Lower leg skin (tissue), 4 donors: Measurements from ENCODE around the gene P2RY11. TPM values are rescaled to one million over a fixed set of nuclear protein-coding genes. Genes with fewer than 3 reads are reported as not detected.

Experiments used
- DNase-seq, 2 donors: peaks; one replicate each; pipeline ENCODE4 v3.0.0-alpha.2; 2019; ENCODE audit warnings: low spot score in 2 of 2
- H3K4me3 ChIP-seq: fragments of 200-600 bp; sonication (generic); 2 replicates; pipeline ENCODE4 v1.5.1; 2017; ENCODE audit warnings: mild to moderate bottlenecking, low read depth; ENCODE audit not compliant: poor library complexity, severe bottlenecking
- POLR2A ChIP-seq, 2 donors: fragments of 450-650 bp; IDR thresholded peaks; one replicate each; pipeline ENCODE4 v1.6.1; 2016 to 2017; ENCODE audit warnings: antibody characterized with exemption in 2 of 2, mild to moderate bottlenecking in 1 of 2, moderate library complexity in 1 of 2
- WGBS, 2 donors: methylation state at CpG; one replicate each; pipeline ENCODE4 v1.1.5; 2018; 5-methylcytosine and 5-hydroxymethylcytosine counted together
- intact Hi-C: fragments of 100-400 bp; cut with DNase I; formaldehyde crosslinking; loops from one replicate; pipeline ENCODE4 v1.15.0; 2023; ENCODE audit warnings: low total_unique reads
- total RNA-seq, 4 donors: library from RNA; depleted of rRNA; stranded (reverse); fragments of >200 nt; gene quantifications; one replicate each; pipeline ENCODE4 v1.1.0, GENCODE V29; 2016
- TF ChIP-seq, protein P1 (sequence below), 3 donors: fragments of 450-650 bp; IDR thresholded peaks; one replicate each; pipeline ENCODE4 v1.5.1; 2016; ENCODE audit warnings: antibody characterized with exemption in 3 of 3, mild to moderate bottlenecking in 3 of 3, moderate library complexity in 2 of 3

P2RY11 gene
- total RNA-seq, 4 donors from 2014 or later = 19.0 to 26.3 (median 22.5) TPM

DNA sequence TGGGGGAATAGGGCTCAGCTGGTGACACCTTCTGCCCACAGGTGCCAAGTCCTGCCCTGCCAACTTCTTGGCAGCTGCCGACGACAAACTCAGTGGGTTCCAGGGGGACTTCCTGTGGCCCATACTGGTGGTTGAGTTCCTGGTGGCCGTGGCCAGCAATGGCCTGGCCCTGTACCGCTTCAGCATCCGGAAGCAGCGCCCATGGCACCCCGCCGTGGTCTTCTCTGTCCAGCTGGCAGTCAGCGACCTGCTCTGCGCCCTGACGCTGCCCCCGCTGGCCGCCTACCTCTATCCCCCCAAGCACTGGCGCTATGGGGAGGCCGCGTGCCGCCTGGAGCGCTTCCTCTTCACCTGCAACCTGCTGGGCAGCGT, 2.1 kb downstream of the P2RY11 start:
- intact Hi-C loops = loop anchor here (10.0 kb wide), 2 partner anchors 131 to 179 kb away; partner anchors contain the start of gene OLFM2
- 63 to 70% methylated on average over 11 to 19 of the region's 19 CpGs for WGBS, 2 donors
- H3K4me3 ChIP-seq = no peak overlapping the region
- TF ChIP-seq POLR2A (IDR thresholded peaks at IDR 0.05) = no peak
- TF ChIP-seq, protein P1, sequence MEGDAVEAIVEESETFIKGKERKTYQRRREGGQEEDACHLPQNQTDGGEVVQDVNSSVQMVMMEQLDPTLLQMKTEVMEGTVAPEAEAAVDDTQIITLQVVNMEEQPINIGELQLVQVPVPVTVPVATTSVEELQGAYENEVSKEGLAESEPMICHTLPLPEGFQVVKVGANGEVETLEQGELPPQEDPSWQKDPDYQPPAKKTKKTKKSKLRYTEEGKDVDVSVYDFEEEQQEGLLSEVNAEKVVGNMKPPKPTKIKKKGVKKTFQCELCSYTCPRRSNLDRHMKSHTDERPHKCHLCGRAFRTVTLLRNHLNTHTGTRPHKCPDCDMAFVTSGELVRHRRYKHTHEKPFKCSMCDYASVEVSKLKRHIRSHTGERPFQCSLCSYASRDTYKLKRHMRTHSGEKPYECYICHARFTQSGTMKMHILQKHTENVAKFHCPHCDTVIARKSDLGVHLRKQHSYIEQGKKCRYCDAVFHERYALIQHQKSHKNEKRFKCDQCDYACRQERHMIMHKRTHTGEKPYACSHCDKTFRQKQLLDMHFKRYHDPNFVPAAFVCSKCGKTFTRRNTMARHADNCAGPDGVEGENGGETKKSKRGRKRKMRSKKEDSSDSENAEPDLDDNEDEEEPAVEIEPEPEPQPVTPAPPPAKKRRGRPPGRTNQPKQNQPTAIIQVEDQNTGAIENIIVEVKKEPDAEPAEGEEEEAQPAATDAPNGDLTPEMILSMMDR (IDR thresholded peaks at IDR 0.05) = no peak
- no peak for DNase-seq

DNA sequence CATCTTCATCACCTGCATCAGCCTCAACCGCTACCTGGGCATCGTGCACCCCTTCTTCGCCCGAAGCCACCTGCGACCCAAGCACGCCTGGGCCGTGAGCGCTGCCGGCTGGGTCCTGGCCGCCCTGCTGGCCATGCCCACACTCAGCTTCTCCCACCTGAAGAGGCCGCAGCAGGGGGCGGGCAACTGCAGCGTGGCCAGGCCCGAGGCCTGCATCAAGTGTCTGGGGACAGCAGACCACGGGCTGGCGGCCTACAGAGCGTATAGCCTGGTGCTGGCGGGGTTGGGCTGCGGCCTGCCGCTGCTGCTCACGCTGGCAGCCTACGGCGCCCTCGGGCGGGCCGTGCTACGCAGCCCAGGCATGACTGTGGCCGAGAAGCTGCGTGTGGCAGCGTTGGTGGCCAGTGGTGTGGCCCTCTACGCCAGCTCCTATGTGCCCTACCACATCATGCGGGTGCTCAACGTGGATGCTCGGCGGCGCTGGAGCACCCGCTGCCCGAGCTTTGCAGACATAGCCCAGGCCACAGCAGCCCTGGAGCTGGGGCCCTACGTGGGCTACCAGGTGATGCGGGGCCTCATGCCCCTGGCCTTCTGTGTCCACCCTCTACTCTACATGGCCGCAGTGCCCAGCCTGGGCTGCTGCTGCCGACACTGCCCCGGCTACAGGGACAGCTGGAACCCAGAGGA, 2.6 kb downstream of the P2RY11 start:
- no peak overlapping the region for H3K4me3 ChIP-seq
- WGBS, 2 donors = 80 to 81% methylated on average over 24 to 34 of the region's 43 CpGs
- DNase-seq = no peak
- intact Hi-C loops = loop anchor here (10.0 kb wide), 2 partner anchors 131 to 179 kb away; partner anchors contain the start of gene OLFM2
- TF ChIP-seq POLR2A (IDR thresholded peaks at IDR 0.05) = no peak
- TF ChIP-seq, protein P1 (IDR thresholded peaks at IDR 0.05) = no peak

DNA sequence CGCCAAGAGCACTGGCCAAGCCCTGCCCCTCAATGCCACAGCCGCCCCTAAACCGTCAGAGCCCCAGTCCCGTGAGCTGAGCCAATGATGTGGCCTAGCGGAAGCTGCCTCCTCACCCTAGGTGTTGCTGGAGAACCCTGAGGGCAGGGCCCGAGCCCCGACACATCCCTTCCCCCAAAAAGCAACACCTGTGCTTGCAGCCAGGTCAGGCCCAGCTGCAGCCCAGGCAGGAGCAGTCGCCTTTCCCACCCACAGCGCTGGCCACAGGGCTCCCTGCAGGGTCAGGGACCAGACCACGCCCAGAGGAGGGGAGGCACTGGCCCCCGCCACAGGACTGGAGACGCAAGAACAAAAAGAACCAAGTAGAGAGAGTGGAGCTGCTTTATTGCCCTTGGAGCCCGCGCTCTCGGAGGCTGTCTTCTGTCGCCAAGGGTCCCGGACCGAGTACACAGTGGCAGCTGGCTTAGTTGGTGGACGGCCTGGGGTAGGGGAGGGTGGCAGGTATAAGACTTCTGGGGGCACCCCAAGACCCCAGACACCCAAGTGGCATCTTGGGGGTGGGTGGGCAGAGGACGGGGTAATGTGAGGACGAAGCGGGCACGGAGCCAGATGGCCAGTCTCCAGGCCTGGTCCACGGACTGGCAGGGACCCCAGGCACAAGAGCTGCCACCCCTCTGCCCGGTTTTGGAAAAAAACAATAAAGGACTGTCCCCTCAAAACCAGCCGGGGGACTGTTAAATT, 3.3 kb downstream of the P2RY11 start:
- H3K4me3 ChIP-seq = no peak overlapping the region
- 70 to 76% methylated on average over 23 to 24 of the region's 26 CpGs for WGBS, 2 donors
- no peak for DNase-seq
- TF ChIP-seq, protein P1 (IDR thresholded peaks at IDR 0.05) = no peak
- no peak for TF ChIP-seq POLR2A (IDR thresholded peaks at IDR 0.05)
- intact Hi-C loops = loop anchor here (10.0 kb wide), 2 partner anchors 130 to 180 kb away; partner anchors contain the start of gene OLFM2

DNA sequence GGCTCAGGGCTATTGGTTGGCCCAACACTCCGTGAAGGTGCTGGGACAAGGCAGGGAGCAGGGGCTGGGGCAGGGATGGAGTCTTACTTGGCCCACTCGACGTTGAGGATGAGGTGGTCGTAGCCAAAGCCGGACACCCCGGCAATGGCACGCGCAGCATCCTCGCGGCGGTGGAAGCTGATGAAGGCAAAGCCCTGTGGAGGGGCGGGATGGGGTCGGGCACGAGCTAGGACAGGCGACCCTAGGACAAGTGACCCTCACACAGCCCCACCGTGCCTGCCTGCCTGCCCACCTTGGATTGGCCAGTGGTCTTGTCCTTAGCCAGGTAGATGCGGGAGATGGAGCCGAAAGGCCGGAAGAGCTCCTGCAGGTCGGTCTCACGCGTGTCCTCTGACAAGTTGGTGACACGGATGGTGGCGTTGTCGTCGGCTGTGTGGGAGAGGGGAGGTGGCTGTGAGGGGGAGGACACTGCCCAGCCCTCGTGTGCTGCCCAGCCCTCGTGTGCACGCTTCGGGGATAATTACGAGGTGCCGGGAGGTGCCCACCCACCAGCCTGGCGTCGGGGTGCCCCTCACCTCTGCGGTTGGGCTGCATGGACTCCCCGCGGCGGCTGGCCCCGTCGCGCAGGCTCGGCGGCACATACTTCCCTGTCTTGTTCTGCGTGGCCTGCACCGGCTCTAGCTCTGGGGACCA, 4.0 kb downstream of the P2RY11 start:
- DNase-seq = no peak
- no peak overlapping the region for H3K4me3 ChIP-seq
- no peak for TF ChIP-seq POLR2A (IDR thresholded peaks at IDR 0.05)
- TF ChIP-seq, protein P1 (IDR thresholded peaks at IDR 0.05) = no peak
- intact Hi-C loops = loop anchor here (10.0 kb wide), 2 partner anchors 129 to 181 kb away; partner anchors contain the start of gene OLFM2
- 82 to 84% methylated on average over 44 to 45 of the region's 45 CpGs for WGBS, 2 donors

DNA sequence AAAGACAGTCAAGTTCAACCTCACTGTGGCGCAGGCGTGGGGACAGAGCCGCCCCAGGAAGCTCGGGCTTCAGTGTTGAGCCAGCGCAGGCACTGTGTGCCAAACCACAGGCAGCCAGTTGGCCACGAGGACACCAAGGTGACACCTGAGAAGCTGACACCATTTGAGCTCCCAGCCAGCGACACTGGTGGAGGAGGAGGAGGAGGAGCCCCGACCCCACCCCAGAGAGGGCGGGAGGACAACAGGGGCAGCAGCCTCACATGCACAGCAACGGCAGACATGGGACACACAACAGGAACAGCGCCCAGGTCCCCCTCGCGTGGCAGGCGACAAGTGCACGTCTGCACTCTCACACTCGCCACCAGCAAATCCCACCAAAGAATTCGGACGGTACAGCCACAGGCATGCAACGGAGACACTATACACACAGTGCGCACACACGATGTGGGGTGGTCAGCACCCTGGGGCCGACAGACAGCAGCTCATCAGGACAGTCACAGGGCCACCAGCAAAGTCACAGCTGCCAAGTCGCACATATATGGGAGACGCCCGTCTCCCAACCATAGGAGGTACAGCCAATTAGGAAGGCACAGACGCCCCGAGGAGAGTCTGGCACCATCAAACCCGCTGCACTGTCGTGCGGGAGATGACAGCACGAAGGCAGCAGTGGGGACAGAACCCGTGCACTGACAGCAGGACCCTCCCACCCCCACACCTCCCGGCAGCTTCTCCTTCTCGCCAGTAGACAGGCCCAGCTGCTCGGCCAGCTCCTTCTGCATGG, 4.8 kb downstream of the P2RY11 start:
- 80 to 86% methylated on average over 28 to 29 of the region's 35 CpGs for whole genome bisulfite sequencing, 2 donors
- DNase-seq = no peak
- H3K4me3 ChIP-seq = no peak overlapping the region
- intact Hi-C loops = loop anchor here (10.0 kb wide), 2 partner anchors 129 to 181 kb away; partner anchors contain the start of gene OLFM2
- TF ChIP-seq, protein P1 (IDR thresholded peaks at IDR 0.05) = no peak
- TF ChIP-seq POLR2A (IDR thresholded peaks at IDR 0.05) = no peak
